PC-9 (cell line): ENCODE results near the gene ZDHHC5. TPM values are rescaled to one million over a fixed set of nuclear protein-coding genes. Genes with fewer than 3 reads are reported as not detected.

Experiments used
- BruUV-seq: library from RNA; stranded (reverse); fragments of 400-500 nt; replicated peaks from 2 replicates; lab custom pipeline; 2021; lab: Mats Ljungman, UMichigan
- CTCF ChIA-PET: fragments of 300-600 bp; sonication (Branson Sonifier 250); formaldehyde crosslinking; loops from one replicate; lab custom pipeline; 2022; ENCODE audit warnings: antibody characterized with exemption; lab: Charles Lee
- POLR2A ChIA-PET: fragments of 300-600 bp; sonication (Branson Sonifier 250); formaldehyde crosslinking; loops from one replicate; lab custom pipeline; 2022; ENCODE audit warnings: antibody characterized with exemption; ENCODE audit not compliant: unreplicated experiment; lab: Charles Lee
- DNase-seq, 2 experiments: peaks; one replicate each; pipeline versions ENCODE4 v3.0.0 to v3.0.0-alpha.2; 2015 to 2022; ENCODE audit warnings: mixed read lengths in 1 of 2
- H2AFZ ChIP-seq: fragments of 200-600 bp; sonication (generic); 2 replicates; pipeline ENCODE4 v1.8.1; 2017; ENCODE audit warnings: antibody characterized with exemption
- H3F3A ChIP-seq: fragments of 200-600 bp; sonication (generic); 2 replicates; pipeline ENCODE4 v1.8.1; 2017; ENCODE audit warnings: antibody characterized with exemption, mild to moderate bottlenecking, low read depth; ENCODE audit not compliant: insufficient read depth
- H3K27ac ChIP-seq: fragments of 200-600 bp; sonication (generic); 2 replicates; pipeline ENCODE4 v1.6.1; 2016; ENCODE audit warnings: mixed run types
- H3K27me3 ChIP-seq: fragments of 200-600 bp; sonication (generic); 2 replicates; pipeline ENCODE4 v1.6.1; 2016; ENCODE audit warnings: low read depth, mixed run types; ENCODE audit not compliant: insufficient read depth
- H3K36me3 ChIP-seq: fragments of 200-600 bp; sonication (generic); 2 replicates; pipeline ENCODE4 v1.6.1; 2016; ENCODE audit warnings: low read depth, mixed run types
- H3K4me1 ChIP-seq: fragments of 200-600 bp; sonication (generic); replicated peaks from 2 replicates; pipeline ENCODE4 v1.6.1; 2016; ENCODE audit warnings: mixed run types; ENCODE audit not compliant: insufficient read depth
- H3K4me2 ChIP-seq: fragments of 200-600 bp; sonication (generic); 2 replicates; pipeline ENCODE4 v1.6.1; 2017; ENCODE audit warnings: mixed run types
- H3K4me3 ChIP-seq: fragments of 200-600 bp; sonication (generic); 2 replicates; pipeline ENCODE4 v1.6.1; 2016; ENCODE audit warnings: mixed run types
- H3K79me2 ChIP-seq: fragments of 200-600 bp; sonication (generic); 2 replicates; pipeline ENCODE4 v1.6.1; 2017; ENCODE audit warnings: low read depth, mixed run types
- H3K9me2 ChIP-seq: fragments of 200-600 bp; sonication (generic); 2 replicates; pipeline ENCODE4 v1.8.1; 2017; ENCODE audit warnings: mild to moderate bottlenecking; ENCODE audit not compliant: insufficient read depth
- H3K9me3 ChIP-seq: fragments of 200-600 bp; sonication (generic); 2 replicates; pipeline ENCODE4 v1.8.1; 2016; ENCODE audit warnings: low read depth; ENCODE audit not compliant: insufficient read depth
- H4K20me1 ChIP-seq: fragments of 200-600 bp; sonication (generic); 2 replicates; pipeline ENCODE4 v1.8.1; 2017; ENCODE audit not compliant: insufficient read depth
- CTCF ChIP-seq: fragments of 200-600 bp; sonication (generic); conservative IDR thresholded peaks from 2 replicates; pipeline ENCODE4 v1.6.1; 2017; ENCODE audit warnings: mixed run types, antibody characterized with exemption, mild to moderate bottlenecking, moderate library complexity
- EZH2 ChIP-seq: fragments of 200-600 bp; sonication (generic); IDR thresholded peaks from 2 replicates; pipeline ENCODE4 v1.8.0; 2017; ENCODE audit warnings: antibody characterized with exemption, low read depth
- intact Hi-C: fragments of 100-400 bp; cut with micrococcal nuclease; formaldehyde crosslinking; loops from one replicate; pipeline ENCODE4 v1.10.0; 2022; ENCODE audit not compliant: unreplicated experiment
- total RNA-seq: library from RNA; stranded (reverse); gene quantifications from 2 replicates; pipeline ENCODE4 v1.2.3, GENCODE V29; 2021

The ZDHHC5 gene
- total RNA-seq, 1 experiment from 2014 or later = 94.2 TPM

GRCh38 chr11:57641011-57641807 lies 26.7 kb upstream of the ZDHHC5 start:
- Histone ChIP-seq H3K27ac (no peak overlapping the region), H4K20me1 (no peaks in the 10 kb centered on the region), H3K36me3 (no peaks in the 10 kb centered on the region), H3K4me2 (no peak overlapping the region), H3K79me2 (no peaks in the 10 kb centered on the region), H3K27me3 (peaks cover 13% of the 10 kb centered on the region; the same call in 1 of the 2 replicates), H3K4me1 (peaks cover 3% of the 10 kb centered on the region; the same call in 1 of the 2 replicates), H3K9me2 (no peaks in the 10 kb centered on the region), H2AFZ (no peak overlapping the region), H3F3A (no peaks in the 10 kb centered on the region), H3K9me3 (no peaks in the 10 kb centered on the region), H3K4me3 (no peak overlapping the region)
- TF ChIP-seq EZH2 (no peak), CTCF (peak; percentile 71)
- CTCF ChIA-PET = interaction anchor here (0.5 to 2.7 kb wide), 10 partner anchors 68 to 391 kb away, joined by 3 to 26 read pairs (median 5); partner anchors contain the start of genes RTN4RL2 and UBE2L6
- intact Hi-C loops = loop anchor here (1.0 kb wide), 4 partner anchors 73 to 296 kb away; partner anchors contain the start of gene TIMM10
- no peak for DNase-seq
- no TSS peak for BruUV-seq
- POLR2A ChIA-PET = interaction anchor here (0.5 to 0.7 kb wide), 2 partner anchors 34 to 148 kb away, joined by 3 read pairs; no protein-coding TSS in a partner anchor

GRCh38 chr11:57643802-57644201 lies 24.1 kb upstream of the ZDHHC5 start:
- CTCF ChIA-PET = interaction anchor here (0.6 to 2.0 kb wide), 14 partner anchors 11 to 943 kb away, joined by 3 to 25 read pairs (median 4); partner anchors contain the start of gene UBE2L6
- BruUV-seq = no TSS peak
- intact Hi-C loops = loop anchor here (1.0 kb wide), 2 partner anchors 117 to 187 kb away; no protein-coding TSS in a partner anchor

More at GRCh38 chr11:57643802-57644201, 24.1 kb upstream of the ZDHHC5 start:
- TF ChIP-seq EZH2 = no peak
- no peak for TF ChIP-seq CTCF
- no peak overlapping the region for H3K4me3 ChIP-seq
- no peaks in the 10 kb centered on the region for H4K20me1 ChIP-seq
- H3K27ac ChIP-seq = no peak overlapping the region
- POLR2A ChIA-PET = interaction anchor here (0.6 to 0.9 kb wide), 3 partner anchors 8 to 60 kb away, joined by 3 to 12 read pairs (median 11); no protein-coding TSS in a partner anchor
- no peaks in the 10 kb centered on the region for H3K9me2 ChIP-seq
- no peaks in the 10 kb centered on the region for H3F3A ChIP-seq
- H2AFZ ChIP-seq = no peak overlapping the region
- peaks cover 38% of the 10 kb centered on the region for H3K27me3 ChIP-seq
- no peaks in the 10 kb centered on the region for H3K36me3 ChIP-seq
- no peaks in the 10 kb centered on the region for H3K9me3 ChIP-seq
- peaks cover 3% of the 10 kb centered on the region; the same call in 1 of the 2 replicates for H3K4me1 ChIP-seq
- no peak overlapping the region for H3K4me2 ChIP-seq
- H3K79me2 ChIP-seq = no peaks in the 10 kb centered on the region
- DNase-seq = no peak
